GM21717 (cell line): Measurements from ENCODE around the gene CDK8.

Experiments used
- ATAC-seq: cut with Tn5 transposase; IDR thresholded peaks from one replicate; pipeline ENCODE4 v1.9.1; 2021; ENCODE audit warnings: mild to moderate bottlenecking, moderate library complexity; ENCODE audit not compliant: unreplicated experiment

Gene CDK8

DNA sequence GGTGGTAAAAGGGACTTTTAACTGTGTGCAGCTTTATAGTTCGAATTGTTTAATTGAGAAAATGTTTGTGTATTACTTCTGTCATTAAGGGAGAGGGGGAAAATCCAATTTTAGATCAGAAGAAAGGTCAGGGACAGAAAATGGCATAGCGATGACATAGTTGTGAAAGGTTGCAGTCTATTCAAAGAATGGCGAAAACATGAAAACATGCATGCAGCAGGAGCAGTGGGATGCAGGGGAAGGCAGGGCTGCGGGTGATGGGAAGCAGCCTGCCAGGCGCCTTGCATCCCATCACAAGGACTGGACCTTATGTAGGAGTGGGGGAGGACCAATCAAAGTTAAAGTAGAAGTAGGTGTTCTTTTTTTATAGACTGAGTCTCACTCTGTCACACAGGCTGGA, 125.9 kb downstream of the CDK8 start:
- ATAC-seq: no peak

DNA sequence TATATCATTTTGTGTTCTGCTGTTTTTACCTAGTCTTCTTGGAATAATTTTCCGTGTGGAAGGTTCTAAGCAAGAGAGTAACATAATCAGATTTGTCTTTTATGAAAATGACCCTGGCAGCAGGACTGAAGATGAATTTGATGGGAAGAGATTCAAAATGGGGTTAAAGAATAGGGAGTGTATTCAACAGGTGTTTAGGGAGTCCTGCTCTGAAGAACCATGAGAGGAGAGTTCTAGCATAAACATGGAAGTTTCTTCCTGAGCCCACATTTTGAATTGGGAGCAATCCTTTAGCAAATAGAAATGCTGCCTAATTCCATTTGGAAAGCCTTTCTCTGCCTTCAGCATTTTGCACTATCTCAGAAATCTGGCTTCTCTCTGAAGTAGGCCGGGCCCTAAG, 127.0 kb downstream of the CDK8 start:
- no peak for ATAC-seq

DNA sequence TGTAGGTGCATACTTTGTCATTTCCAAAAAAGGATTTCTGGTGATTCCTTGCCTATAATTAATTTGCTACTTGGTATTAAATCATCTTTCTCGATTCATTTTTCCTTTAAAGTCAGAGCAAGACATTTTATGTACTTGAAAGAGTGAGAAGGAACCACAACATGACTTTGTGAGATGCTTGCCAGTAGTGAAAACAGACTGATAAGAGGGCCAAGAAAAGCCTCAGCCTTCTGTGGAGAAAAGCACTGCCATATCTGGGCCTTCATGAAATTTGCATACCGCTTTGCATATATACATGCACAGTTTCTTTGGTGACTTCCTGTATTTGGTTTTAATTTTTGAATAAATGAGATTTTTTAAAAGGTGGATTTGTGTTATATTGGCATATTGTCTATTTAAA, 128.4 kb downstream of the CDK8 start:
- no peak for ATAC-seq

DNA sequence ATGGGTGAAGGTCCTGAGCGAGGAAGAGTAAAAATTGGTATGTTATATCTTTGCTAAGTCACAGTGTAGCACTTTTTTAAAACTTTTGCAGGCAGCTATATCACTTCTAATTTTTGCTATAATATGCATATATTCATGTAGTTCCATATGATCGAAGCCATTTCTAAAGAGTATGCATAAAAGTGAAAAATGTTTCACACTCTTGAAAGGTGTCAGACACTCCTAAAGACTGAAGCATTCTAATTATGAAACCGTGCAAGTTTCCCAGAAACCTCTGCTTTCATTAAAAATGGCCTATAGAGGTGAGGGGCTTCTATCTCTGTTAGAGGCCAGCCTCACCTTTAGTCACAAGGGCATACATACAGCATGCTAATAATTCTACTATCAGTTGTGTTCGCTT, 128.9 kb downstream of the CDK8 start:
- ATAC-seq: no peak

DNA sequence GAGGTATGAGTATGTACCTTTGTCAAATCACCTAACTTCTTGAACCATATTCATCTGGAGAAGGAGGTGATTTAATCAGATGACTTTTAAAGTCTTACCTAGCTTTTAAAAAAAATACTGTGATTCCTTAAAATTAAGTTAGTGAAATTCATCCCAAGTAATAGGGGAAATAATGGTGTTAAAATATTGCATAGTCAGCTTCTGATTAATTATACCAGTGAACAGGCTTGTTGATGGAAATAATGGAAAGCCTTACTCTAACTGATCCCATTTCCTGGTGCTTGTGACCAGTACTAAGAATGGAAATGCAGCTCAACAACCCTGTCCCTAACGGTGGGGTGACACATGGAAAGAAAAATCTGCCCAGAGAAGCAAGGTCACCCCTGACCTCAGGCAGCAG, 130.7 kb downstream of the CDK8 start:
- ATAC-seq: no peak

DNA sequence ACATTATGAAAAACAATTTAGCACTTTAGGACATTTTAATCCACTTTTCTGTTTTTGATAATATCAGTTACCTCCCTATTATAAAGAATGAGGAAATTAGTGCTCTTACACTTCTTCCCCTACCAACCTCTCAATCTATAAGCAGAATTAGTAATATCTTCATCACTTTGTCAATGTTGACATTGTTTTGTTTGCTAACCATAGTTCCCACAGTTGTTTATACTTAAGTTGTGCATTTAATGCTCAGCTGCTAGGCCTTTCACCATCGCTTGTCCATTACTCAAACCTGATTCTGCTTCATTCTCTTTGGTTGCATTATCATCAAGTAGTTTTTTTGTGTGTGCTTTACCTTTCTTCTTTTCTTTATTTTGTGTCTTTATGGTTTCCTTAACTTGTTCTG, 132.1 kb downstream of the CDK8 start:
- no peak for ATAC-seq

DNA sequence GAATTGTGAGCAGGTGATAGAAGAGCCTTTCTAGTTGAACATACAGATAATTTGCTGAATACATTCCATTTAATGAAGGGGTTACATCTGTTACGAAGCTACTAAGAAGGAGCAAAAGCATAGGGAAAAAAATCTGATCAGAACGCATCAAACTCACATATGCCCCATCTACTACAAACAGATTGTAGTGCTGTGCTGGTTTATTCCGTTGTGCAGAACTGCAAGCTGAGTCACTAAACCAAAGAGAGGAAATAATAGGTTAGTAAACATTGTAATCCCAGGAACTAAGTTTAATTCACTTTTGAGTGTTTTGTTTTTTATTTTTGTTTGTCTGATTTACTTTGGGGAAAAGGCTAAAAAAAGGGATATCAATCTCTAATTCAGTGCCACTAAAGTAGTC, 136.3 kb downstream of the CDK8 start:
- ATAC-seq: no peak

DNA sequence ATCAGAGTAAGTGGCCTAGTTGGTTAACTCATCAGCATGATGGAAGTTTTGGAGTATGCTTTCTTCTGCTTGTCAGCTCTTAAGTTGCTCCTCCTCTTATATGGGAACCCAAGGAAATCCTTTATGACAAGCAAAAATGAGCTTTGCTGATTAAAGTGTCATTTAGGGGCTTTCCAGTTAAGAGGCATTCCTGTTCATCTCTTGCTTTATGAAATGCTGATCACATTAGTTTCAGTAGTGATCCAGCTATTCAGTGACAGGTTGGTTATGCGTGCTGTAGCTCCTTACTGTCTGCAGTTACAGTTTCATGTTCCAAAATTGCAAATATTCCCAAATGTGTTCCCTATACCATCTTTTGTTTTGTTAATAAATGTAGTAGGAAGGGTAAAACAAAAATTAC, 146.6 kb downstream of the CDK8 start:
- no peak for ATAC-seq

DNA sequence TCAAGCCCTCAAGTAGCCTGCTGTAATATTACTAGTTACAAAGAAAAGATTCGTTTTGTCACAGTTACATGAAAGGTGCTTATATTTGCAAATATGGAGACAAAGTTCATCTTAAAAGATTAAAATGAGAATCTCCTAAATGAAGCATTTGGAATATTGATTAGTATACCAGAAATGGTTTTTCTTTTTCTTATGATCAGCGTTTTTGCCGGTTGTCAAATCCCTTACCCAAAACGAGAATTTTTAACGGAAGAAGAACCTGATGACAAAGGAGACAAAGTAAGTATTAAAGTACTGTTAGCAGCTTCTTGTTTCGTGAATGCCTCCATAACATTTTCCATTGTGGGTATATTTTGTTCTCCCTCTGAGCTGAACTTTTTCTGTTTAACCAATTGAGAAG, 147.1 kb downstream of the CDK8 start:
- no peak for ATAC-seq

DNA sequence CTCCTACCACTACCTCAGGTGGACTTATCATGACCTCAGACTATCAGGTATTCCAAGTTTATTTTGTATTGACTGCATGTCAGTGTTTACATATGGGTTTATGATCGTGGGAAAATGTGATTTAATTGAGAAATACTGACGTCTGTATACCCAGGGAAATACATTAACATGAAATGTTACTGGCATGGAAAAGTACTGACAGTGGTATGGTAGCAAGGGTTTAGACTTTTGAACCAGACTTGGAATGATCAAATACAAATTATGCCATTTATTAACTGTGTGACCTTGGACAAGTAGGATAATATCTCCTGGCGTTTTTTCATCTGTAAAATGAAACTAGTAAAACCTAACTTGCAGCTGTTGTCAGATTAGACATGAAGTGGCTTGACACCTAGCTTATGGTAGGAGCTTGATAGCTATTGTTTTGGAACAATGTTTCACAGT, 147.7 kb downstream of the CDK8 start:
- ATAC-seq: no peak

DNA sequence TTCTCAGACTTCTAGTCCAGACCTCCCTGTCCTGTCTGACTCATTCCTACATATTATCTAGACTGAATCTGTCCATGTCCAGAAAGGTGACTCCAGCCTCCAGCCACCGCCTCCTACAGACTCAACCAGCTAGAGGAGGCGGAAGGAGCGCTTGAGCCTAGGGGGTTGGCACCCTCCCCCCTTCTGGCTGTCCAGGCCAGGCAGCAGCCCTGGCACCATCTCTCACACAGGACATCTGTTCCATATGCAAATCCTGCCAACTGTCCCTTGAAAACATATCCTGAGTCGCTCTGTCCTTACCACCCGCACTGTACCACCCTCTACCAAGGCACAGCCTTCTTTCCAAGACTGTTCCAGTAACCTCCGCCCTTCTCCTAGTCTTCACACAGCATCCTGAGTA, 152.9 kb downstream of the CDK8 start:
- ATAC-seq: no peak

DNA sequence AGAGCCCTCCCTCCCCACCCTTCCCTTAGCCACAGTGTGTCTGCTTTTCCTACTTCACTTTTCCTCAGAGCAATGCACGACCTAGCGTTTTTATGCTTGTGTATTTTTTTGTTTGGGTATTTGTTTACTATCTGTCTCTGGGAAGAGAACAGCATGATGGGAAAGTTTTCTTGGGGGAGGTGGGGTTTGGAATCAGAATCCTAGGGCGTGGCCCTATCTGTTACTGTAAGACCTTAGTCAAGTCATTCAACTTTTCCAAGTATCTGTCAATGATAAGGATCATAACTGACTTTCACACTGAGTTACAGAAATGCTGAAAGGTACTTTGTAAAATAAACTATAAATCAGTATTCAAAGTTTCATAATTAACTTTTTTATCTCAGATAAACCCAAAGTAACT, 157.3 kb downstream of the CDK8 start:
- no peak for ATAC-seq

DNA sequence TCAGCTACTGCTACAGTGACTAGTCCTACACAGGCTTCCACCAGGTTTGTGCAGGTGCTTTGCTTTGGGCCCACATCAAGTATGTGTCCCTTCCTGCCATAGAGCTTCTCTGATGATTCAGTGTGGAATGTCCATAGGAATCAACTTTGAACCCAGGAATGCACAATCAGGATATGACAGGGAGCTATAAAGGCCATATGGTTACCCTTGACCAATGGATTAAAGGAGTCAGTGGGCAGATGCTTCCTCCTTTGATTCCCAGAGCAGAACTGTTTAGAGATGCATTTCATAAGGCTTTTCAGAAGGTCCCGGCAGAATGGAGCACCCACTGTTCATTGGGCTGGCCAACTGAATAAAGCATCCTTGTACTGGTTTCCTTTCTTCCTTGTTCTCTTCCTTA, 158.3 kb downstream of the CDK8 start:
- no peak for ATAC-seq

DNA sequence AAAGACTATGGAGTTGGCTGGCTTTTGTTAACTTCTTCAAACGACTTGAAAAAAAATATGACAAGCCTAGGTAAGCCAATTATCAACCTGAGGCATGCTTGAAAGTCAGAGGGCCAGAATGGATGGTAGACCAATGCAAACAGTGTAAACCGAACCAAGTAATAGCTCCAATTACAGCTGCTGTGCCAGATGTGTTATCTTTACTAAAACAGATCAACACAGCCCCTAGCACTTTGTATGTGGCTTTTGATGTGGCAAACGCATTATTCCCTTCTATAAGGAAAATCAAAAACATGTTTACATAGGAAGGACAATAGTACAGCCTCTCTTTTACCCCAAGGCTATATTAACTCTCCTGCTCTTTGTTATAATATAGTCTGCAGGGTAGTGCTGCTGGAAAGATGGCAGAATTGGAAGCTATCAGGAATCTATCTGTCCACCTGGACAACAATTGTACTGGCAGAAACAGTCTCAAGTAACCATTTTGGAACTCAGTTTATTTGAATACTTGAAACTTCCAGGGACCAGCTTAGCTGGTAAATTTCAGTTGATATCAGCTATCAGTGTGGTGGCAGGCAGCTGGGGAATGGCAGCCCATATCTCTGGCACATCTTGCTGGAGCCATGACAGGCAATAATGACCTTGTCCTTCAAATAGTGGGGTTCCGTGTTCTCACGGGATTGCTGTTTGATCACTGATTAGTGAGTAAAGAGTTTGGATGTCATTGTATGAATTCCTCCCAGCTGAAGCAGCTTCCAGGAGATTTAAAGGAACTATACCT, 159.2 kb downstream of the CDK8 start:
- ATAC-seq: no peak

DNA sequence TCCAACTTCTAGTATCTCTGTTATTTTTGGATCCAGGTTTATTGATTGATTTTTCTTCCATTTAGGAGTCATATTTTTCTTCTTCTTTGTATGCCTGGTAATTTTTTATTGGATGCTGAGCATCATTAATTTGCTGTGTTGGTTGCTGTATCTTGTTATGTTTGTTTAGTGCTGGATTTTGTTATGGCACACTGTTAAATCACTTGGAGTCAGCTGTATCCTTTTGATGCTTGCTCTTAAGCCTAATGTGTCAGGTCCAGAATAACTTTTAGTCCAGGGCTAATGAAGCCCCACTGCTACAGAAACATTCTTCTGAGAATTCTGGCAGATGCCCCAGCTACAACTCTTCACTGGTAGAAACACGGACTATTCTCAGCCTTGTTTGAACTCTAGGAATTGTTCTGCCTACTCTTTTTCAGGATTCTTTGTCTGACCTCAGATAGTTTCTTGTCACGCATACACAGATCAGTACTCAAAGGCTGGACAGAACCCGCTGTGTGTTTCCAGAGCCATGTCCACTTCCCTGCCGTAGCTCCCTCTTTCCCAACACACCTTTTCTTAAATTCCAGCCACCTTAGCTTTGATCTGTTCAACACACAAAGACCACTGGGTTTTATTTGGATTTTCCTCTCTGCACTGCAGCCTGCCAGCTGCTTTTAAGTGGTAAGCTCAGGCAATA, 166.5 kb downstream of the CDK8 start:
- ATAC-seq: no peak

DNA sequence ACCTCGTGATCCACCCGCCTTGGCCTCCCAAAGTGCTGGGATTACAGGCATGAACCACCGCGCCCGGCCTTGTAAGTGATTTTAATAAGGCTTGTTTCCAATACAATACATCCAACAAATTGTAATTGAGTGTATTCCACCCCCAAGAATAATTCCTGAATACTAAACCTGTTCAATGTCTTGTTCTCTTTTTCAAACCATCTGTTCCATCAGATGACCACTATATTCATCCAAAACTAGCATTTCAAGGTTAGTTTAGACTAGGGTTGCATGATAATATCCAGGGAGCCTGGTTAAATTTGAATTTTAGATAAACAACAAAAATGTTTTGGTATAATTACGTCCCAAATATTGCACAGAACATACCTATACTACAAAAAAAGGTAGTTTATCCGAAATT, 168.1 kb downstream of the CDK8 start:
- no peak for ATAC-seq

DNA sequence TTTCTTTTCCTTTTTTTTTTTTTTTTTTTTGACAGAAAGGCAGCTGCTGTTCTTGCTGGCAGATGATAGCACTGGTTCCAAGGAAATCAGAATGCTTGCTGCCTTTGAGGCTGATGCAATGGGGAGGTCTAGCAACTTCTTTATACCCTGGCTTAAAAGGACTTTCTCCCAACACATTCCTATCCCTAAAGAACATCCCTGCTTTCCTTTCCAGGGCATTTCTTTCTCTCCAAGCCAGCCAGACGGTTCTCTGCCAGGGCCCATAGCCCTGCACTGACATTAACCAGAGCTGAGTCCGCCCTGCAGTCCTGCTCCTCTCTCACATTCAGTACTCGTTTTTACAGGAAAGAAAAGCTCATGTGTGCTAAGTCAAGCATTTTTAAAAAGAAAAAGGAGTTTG, 169.7 kb downstream of the CDK8 start:
- no peak for ATAC-seq

DNA sequence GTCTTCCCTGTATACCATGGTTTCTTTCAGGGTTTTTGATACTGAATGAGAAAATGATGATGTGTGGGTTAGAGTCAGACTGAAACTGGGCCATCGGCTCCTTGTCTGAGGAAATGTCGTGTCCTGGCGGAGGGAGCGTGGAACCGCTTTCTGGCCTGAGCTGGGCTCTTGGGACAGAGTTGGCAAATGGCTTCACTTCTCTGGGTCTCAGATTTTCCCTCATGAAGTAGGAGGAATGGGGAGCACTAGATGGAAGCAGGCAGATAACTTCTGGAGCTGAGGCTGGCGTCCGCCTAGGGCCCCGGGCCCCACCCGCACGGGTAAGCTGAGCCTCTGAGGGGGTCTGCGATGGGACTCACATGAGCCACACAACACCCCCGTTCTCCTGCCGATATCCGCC, 170.3 kb downstream of the CDK8 start:
- ATAC-seq: no peak

DNA sequence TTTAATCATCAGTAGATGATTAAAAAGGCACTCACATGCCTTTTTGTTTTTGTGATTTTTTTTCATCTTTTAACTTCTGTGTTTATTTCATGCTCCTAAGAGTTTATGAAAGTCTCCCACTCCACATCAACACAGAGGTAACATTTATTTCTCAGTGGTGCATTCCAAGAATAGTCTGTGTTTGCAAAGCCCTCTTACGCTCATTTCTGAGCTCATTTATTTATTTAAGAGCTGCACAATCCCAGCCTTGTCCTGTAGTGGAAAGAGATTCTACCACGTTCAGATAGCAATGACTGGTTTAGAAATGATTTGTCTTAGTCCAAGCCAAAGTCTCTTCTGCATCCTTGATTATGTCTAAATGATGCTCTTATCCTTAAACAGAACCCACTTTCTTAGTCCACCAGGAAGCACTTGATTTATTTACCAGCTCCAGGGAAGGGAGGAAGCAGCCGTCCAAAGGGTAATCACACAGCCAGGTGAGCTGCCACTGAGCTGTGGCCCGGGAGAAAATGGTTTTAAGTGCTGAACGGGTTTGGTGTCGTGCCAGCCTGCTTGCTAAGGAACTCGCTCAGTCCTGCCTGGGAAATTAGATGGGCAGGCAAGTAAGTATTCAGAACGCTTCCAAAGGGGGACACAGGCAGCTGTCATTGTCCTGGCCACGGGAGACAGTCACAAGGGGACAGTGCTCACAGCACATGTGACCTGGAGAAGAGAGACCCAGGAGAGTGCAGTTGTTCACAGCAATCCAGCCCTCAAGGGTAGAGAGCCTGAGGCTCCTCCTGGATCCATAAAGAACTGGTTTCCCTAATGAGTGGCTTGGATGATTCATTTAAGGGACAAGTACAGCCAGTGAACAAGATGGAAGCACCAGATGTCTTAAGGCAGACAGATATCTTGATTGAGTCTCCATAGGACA, 171.8 kb downstream of the CDK8 start:
- no peak for ATAC-seq

DNA sequence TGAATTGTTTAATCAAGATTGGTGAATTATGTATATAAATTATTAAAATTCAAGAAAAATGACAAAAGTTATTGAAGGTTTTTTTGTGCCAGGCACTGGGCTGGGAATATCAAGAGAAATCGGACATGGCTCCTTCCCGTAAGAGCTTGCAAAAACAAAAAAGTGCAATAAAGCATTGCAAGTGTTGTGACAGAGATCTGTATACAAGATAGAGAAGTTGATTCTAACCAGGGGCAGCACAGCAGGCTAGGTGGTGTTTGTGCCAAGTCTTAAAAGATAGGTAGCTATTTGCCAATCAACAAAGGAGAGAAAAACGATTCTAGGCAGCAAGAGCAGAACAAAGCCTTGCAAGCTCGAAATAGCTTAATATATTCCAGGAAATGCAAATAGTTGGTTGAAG, 179.8 kb downstream of the CDK8 start:
- ATAC-seq: no peak

DNA sequence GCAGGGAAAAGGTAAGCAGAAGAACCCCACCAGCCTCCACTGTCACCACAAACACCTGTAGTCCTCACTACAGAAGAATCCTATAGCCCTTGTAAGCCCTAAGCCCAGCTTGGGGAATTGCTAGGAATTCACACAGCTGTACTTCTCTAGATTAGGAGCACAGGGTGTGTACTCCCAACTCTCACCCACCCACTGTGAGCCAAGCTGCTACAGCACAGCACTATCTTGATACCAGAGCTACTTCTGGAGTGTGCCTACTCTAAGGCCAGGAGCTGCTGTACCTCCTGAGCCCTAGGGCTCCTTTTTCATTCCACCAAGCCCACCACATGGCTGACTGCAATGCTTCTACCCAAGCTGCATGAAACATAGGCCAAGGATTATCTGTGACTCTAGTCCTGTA, 181.2 kb downstream of the CDK8 start:
- no peak for ATAC-seq

DNA sequence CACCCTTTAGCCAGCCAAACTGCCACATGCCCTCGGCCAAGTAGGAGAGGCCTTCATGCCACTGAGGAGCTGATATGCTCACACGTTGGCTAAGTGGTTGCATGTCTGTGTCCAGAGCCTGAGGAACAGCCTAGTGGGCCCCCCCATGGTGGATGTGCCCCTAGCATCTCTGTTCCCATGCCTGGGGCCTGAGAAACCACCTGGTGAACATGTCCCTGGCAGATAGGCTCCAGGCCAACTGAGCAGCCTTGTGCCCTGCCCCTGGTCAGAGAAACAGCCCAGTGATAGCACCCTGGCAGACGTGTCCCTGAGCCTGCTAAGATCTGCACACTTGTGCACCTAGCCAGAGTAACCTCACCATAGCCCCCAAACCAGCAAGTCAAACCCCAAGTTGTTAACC, 181.7 kb downstream of the CDK8 start:
- ATAC-seq: no peak
